CD1c-positive myeloid dendritic cell (primary cell): ENCODE results near the gene CERS6.

ENCODE experiments used
- DNase-seq: peaks from one replicate; pipeline ENCODE4 v3.0.0-alpha.2; 2016; ENCODE audit errors: extremely low spot score

Gene CERS6

DNA sequence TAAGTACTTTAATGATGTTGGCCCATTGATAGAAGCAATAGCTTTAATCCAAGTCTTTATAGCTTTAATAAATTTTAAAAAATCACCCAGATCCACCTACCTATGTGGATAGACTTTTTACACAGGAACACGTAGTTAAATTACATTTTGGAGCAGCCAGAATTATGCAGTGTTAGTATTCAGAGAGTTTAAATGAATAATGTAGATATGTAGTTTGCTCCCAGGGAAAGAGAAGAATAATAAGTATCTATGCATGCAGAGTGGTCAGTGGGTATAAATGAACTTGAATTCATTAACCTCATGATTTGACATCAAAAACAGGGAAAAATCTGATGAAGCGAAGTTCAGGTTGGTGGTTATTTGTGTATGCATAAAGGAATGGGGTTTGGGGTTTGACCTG lies 146.3 kb downstream of the CERS6 start:
- DNase-seq: no peak

DNA sequence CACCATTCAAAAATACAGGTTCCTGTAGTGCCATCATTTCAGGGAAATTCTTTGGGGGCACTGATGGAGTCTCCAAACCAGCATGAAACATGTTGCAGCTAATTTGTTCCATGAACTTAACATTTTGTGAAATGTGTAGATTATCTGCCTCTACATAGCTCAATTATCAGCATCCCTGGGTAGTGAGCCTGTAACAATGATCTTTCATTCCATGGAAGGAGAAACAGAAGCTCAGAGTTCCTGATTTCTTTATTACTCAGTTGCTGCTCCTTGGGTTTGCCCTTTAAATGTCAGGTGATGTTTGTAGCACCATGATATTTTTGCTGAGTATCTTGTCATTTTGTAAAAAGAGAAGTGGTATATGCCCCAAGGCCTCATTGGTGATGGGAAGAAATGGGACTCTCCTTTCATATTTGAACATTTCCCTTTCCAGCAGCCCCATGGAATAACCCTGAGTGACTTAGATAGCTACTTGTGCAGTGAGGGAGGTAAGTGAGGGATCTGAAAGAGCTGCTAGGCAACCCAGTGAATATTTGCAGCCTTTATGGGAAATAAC lies 146.9 kb downstream of the CERS6 start:
- peak; percentile 64 for DNase-seq

DNA sequence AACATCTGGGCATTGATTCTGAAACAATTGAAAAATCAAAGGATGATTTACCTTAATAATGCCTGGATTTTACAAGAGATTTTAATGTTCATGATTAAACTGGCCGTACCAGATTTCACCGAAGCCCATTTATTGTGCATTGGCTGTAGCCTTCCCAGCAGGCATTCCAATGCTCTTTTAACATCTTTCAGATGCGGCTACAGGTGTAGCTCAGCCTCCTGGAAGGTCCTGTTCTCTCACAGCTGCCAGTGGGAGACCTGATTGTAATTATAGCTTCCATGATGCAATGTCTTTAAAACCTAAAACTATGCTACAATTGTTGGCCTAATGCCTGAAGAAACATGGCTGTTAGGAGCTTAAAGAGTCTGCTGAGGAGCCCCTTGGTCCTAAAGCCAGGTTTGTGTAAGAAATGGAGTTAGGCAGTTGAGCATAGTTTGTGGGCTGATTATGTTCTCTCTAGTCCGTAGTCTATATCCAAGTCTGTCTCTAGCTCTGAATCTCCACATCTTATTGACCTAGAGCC lies 147.4 kb downstream of the CERS6 start:
- DNase-seq: no peak

DNA sequence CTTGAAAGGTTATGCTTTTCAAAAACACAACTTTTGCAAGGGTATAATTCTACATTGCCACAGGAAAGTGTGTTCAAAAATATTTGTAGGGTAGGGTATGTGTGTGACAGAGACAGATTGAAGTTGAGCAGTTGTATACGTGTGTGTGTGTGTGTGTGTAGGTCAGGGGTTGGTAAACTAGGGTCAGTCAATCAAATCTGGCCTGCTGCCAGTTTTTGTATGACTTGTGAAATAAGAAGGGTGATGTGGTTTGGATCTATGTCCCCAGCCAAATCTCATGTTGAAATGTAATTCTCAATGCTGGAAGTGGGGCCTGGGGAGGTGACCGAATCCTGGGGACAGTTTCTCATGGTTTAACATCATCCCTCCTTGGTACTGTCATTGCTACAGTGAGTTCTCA lies 148.2 kb downstream of the CERS6 start:
- DNase-seq: no peak

DNA sequence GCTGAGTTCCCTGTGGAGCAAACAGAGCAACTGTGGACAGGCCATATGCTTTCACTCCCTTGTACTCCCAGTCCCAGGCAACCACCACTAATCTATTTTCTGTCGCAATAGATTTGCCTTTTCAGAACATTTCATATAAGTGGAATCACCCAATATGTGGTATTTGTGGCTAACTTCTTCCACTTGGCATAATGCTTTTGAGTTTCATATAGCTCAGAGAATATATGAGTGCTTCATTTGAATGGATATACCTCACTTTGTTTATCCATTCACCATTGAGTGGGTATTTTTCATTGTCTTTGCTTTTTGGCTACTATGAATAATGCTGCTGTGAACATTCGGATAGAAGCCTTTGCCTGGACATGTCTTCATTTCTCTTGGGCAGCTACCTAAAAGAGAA lies 151.9 kb downstream of the CERS6 start:
- DNase-seq: no peak

DNA sequence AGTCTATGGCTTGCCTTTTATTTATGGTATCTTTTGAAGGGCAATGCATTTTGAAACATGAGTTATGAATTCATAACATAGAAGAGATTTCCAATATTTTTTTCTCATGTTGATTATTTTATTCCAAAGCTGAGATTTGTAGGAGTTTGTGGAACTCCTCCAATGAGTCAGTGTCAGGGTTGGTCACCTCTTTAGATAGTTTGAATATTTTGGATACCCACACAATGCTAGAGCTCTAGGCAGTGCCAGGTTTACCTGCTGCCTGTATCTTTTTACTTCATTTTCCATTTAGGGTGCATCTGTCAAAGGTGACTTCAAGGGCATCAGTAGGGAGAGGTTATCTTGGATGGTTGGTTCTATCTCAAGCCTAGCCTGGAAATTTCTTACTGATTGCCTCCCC lies 152.7 kb downstream of the CERS6 start:
- DNase-seq: no peak

DNA sequence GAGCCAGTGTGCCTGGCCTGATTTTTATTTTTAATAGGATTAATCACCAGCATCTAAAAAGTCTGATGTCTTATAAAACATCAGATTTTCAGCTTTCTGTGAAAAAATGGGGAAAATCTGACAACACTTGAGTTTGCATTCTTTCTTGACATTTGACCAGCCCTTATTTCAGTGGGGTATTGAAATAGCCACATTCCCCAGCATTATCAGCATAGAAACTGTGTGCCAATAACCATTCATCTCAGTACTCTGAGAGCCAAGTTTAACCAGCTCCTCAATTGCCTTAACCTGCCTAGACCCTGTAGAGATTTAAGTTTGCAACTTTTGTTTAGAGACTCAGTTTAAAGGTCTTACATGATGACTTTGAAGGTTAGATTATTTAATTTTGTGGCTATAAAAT lies 155.0 kb downstream of the CERS6 start:
- DNase-seq: no peak

DNA sequence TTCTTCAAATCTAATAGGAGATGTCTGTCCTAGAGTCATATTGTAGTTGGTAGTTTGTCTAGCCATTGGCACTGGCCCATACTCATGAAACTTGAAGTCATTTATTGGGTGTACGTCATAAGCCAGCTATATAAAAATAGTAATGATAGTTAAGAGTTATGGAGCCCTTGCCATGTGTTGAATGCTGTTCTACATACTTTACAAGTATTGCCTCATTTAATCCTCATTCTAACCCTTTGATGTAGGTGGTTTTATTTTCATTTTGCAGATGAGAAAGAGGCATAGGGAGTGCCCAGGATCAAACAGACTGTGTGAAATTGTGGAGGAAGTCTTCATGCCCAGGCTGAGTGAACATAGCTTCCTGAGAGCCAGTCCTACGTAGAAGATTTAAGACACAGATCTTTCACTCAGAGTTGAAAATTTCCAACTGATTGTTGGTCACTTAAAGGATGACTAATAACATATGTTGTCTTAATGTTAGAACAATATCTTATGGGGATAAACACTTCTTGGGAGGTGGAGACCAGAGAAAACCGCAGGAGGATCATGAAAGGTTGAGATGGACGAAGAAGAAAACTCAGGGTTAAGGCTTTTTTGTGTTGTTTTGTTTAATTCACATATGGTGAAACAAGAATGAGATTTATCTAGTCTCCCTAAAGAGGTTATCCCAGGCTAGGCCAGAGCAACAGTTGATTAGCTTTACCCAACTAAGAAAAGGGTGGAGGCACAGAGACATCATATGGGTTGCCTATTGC lies 156.0 kb downstream of the CERS6 start:
- DNase-seq: no peak

DNA sequence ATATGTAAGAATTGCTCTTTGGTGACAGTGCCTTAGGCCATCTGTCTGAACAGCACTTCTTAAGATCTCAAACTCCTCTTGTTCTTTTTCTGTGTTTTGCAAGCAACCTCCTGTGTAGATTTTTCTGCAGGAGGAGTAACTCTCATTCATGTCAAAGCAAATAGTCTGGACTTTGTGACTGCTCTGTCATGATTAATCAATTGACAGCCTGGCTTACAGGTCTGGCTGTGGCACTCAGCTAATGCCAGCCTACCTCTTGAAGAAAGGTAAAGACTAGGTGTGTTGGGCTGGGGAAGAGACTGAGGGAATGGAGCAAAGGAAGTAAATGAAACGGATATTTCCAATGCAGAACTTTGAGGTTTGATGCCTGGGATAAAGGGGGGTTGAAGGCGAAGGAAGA lies 156.6 kb downstream of the CERS6 start:
- DNase-seq: no peak

DNA sequence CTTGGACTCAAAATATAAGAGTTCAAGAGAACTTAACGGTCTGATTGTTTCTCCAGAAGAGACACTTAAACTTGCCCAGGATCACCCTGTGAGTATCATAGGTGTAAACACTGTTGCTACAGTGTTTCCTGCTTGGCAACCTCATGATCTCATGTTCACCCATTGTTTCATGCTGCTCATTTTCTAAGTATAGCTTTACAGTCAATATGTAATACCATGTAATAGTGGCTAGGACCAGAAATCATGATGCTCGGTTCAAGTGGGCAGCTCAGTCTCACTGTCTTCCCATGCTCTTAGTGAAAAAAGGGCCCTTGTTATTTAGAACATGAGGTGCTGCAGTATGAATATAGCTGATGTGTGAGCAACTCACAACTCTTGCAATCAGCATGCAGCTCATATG lies 157.5 kb downstream of the CERS6 start:
- no peak for DNase-seq

DNA sequence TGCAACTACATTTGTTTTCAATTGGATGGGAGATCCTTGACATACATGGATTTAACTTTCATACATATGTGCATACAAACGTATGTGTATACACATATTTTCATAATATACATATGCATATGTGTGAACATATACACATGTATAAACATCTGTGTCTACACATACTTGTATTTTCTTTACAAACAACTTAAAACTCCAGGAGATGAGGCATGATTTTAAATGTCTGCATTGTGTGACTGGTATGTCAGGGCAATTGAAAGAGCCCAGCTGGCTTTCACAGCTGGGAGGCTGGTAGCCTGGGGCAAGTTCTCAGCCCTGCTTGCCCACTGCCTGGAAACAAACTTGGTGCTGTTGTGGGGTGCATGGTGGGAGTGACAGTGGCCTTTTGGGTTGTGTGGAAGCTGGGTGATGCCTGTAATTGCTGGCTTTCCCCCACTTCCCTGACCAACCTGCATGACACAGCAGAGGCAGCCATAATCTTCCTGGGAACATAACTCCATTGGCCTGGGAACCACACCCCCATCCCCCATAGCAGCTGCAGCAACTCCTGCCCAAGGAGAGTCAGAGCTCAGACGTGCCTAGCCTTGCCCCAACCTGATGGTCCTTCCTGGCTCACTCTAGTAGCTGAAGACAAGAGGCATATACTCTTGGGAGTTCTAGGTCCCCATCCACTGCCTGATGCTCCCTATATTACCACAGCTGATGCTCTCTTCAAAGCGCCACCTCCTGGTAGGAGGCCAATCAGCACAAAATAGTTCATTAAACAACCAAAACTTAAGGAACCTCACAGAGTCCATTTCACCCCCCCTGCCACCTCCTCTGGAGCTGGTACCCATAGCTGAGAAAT lies 158.3 kb downstream of the CERS6 start:
- no peak for DNase-seq

DNA sequence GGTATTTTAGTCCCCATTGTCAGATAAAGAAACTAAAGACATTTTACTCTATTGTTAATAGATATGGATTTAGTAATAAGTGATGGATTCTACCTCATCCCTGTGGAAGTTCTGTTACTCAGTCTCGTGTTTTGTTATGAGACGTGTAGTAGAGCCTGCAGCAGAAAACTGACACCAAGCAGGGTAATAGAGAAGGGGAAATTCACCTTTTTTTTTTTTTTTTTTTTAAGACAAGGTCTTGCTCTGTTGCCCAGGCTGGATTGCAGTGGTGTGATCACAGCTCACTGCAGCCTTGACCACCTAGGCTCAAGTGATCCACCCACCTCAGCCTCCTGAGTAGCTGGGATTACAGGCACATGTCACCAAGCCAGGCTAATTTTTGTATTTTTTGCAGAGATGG lies 164.5 kb downstream of the CERS6 start:
- no peak for DNase-seq

DNA sequence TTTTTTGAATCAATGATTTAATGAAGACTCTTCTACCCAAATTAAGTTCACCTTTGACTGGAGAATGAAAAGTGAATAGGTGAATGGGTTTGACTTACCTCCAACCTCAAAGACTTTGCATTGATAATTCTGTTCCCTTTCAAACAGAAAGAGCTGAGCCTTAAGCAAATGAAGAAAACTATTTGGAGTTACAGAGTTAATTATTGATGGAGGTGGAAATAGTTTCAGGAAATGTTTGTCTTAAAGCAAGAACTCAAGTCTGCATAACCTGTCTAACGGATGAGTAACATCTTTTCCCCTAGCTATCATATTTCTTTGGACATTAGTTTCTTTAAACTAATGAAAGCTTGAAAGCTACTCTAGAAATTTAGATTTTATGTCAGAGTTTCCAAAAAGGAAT lies 166.5 kb downstream of the CERS6 start:
- DNase-seq: no peak

DNA sequence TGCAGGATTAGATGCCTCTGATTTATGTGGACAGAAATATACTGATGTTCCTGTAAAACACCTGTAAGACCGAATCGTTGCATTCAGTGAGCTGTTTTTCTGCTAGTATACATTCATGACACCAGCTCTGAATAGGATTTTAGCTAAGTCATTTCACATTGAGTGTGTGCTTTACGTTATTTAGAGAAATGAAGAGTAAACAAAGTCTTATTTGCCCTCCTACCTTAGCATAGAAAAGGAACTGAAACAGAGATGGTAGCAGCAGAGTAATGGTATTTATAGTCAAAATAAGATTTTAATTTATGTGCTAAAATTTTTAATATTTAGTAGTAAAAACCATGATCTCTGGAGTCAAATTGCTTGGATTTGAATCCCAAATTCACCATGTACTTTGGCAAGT lies 168.0 kb downstream of the CERS6 start:
- no peak for DNase-seq

DNA sequence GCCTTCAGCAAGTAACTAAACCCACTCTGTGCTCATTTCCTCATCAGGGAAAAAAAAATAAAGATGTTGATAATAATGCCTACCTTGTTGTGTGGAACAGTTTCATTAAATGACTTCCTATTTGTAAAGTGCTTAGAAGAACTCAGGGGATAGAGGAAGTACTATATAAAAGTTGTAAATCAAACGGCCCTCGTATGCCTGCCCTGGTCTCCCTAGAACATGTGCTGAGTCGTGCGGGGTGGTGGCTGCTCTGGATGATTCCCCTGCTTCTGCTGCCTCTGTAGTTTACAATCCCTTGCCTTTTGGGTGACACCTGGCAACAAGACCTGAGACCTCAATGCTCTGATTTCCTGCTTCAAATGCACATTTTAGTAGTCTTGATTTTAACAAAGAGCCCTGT lies 170.0 kb downstream of the CERS6 start:
- peak; percentile 38 for DNase-seq

DNA sequence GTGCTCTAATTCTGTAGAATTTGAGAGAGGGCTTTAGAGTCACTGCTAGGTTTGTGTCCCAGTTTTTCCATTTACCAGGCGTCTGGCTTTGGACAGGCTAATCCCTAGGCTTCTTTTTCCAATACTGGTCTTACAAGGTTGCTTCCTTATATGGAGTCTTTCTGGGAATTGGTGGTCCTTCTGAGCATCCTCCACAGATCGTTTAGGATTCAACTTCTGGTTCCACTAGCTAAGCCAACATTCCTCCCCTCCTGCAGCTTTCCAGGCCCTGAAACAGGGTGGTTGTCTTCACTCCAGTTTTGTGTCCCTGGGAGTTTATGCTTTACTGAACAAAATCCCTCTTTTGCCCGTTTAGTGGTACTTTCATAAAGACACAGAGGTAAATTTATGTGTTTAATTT lies 170.6 kb downstream of the CERS6 start:
- no peak for DNase-seq

DNA sequence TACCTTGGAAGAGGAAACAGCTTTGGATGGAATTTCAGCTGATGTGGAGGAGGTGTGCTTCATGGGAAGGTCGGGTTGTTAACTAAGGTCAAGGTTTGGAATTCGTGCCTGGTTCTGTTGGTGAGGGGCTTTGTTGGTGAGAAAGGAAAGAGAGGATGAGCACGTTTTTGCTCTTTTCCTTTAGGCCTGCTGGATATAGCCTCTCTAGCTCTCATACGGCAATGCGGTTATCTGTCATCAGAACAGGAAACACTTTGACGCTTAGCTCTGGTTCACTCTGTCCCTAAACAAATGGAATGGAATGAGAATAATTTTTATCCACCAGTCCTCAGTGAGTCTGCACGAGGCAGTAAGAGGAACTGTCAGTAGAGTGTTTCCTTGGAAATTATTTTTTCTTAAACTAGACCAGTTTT lies 176.6 kb downstream of the CERS6 start:
- peak; percentile 5 for DNase-seq

DNA sequence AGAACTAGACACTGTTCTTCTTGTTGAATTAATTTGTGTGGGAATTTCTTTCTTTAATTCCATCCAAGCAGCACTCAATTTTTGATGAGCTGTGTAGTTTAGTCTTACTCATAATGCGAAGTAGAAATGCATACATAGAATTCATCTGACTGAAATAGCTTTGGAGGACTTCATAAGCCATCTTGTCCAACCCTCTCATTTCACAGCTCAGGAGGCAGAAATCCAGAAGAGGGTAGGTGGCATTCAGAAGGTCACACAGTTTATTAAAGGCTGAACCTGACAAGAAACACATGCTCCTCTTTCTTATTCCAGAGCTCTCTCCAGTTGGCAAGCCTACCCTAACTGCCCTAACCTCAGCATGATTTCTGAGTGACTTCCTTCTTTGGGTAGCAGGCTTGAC lies 177.1 kb downstream of the CERS6 start:
- DNase-seq: no peak

DNA sequence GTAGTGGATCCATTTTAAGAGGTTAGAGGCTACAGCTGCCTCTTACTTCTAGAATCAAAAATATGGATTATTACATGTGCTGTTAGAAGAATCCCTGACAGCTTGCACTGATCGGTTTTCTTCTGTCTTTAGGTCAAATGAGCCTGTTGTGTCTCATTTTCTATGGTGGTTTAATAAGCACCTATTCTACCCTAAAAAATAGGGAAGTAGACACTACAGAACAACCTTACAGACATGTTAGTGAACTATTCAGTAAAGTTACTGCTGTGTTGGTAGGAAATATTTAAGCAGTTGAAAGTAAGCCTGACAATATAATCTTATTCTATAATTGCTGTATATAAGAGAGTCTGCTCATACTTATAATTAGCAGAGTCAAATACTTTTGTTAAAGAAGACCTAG lies 177.8 kb downstream of the CERS6 start:
- no peak for DNase-seq

DNA sequence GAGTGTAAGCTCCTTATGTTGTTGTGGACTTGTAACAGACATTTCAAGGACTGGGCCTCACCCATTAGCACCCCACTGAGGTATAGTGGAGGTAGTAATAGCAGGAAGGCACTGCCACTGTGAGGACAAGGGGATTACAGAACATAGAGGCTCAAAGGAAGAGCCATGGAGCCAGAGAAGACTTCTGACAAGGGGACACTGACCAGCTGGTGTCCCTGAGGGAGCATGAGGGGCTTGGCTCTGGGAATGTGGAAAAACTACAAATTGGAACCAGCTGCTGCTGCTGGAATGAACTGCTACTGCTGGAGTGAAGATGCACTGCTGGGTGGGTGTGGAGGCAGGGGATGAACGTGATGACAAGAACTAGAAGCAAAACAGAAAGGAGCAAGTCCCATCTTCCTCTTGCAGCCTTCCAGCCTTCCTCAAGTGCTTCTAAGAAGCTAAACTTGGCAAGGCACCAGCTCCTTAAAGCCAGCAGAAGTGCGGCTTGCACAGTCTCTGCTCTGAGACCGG lies 179.0 kb downstream of the CERS6 start:
- DNase-seq: peak; percentile 18

DNA sequence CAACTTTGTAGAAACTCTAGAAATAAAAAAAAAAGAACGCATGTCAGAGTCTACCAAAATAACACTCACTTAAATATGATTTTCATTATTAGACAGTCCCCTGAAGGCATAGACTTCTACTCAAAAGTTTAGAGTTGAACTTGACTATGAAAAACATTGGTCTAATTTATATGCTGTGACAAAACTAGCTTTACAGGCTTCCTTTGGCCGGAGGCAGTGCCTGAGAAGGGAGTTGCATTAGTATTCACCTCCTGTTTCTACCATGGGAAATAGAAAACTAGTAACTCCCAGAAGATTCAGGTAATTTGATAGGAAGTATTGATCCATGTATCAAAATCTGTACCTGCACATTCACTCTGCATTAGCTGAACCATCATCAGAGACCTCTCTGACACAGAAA lies 182.9 kb downstream of the CERS6 start:
- DNase-seq: no peak

DNA sequence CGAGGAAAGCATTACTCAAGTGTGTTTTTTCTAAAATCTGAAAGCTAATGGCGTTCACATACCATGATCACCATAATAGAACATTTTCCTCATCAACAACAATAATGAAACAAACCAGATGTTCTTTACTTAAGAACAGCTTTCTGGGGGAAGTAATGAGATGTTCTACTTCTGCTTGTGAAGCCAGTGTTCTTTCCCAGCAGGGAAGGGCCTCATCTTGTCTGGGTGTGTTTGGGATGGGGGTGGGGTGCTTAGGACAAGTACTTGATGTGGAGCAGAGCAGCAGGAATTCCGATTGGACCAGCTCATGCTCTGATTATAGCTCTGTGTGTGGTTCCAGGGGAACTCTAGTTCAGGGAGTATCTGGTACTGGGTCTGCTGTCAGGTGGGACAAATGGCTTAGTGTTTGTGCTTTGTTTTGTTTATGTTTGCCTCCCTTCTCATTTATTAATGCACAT lies 183.4 kb downstream of the CERS6 start:
- no peak for DNase-seq
